Measurements from ENCODE around the gene SLC1A7.

- TF ChIP-seq CTCF (IDR thresholded peaks at IDR 0.05; ENCODE audit: low read depth, low read length, poor library complexity, severe bottlenecking): no peak
- no peak for TF ChIP-seq EZH2phosphoT487 (IDR thresholded peaks at IDR 0.05; ENCODE audit: borderline replicate concordance, low read length)
Measured at GRCh38 chr1:53090227-53091147, 52.0 kb downstream of the SLC1A7 start.
